MM.1S (cell line): ENCODE measurements around the gene PAPLN.

ENCODE experiments used
- EZH2 ChIP-seq: fragments of 300-600 bp; sonication (generic); optimal IDR thresholded peaks from 2 replicates; pipeline ENCODE3; 2017; ENCODE audit warnings: low read depth, mild to moderate bottlenecking, antibody characterized with exemption, low read length, mixed read lengths
- TF ChIP-seq, protein P1 (sequence below): fragments of 300-600 bp; sonication (generic); IDR thresholded peaks from 2 replicates; pipeline ENCODE4 v1.5.1; 2016; ENCODE audit warnings: antibody characterized with exemption, low read length, mixed read lengths

- TF ChIP-seq, protein P1, sequence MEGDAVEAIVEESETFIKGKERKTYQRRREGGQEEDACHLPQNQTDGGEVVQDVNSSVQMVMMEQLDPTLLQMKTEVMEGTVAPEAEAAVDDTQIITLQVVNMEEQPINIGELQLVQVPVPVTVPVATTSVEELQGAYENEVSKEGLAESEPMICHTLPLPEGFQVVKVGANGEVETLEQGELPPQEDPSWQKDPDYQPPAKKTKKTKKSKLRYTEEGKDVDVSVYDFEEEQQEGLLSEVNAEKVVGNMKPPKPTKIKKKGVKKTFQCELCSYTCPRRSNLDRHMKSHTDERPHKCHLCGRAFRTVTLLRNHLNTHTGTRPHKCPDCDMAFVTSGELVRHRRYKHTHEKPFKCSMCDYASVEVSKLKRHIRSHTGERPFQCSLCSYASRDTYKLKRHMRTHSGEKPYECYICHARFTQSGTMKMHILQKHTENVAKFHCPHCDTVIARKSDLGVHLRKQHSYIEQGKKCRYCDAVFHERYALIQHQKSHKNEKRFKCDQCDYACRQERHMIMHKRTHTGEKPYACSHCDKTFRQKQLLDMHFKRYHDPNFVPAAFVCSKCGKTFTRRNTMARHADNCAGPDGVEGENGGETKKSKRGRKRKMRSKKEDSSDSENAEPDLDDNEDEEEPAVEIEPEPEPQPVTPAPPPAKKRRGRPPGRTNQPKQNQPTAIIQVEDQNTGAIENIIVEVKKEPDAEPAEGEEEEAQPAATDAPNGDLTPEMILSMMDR = no peak
- TF ChIP-seq EZH2 = no peak
Observed at GRCh38 chr14:73220061-73220460, 17.2 kb upstream of the PAPLN start.
